MG63 (cell line): ENCODE results near the gene ANTXR2. TPM values are rescaled to one million over a fixed set of nuclear protein-coding genes. Genes with fewer than 3 reads are reported as not detected.
A peak's percentile ranks its signal among the peaks of the same experiment; 100 is the strongest.

ENCODE experiments used
- DNase-seq: peaks from one replicate; pipeline ENCODE4 v3.0.0-alpha.2; 2020
- H3K27me3 ChIP-seq: fragments of 250-450 bp; sonication (Bioruptor Pico); 2 replicates; pipeline ENCODE4 v1.5.1; 2020; ENCODE audit warnings: mild to moderate bottlenecking, moderate library complexity
- H3K36me3 ChIP-seq: fragments of 250-450 bp; sonication (Bioruptor Pico); 2 replicates; pipeline ENCODE4 v1.5.1; 2020; ENCODE audit warnings: mild to moderate bottlenecking, moderate library complexity
- H3K4me3 ChIP-seq: fragments of 250-450 bp; sonication (Bioruptor Pico); 2 replicates; pipeline ENCODE4 v1.5.1; 2020; ENCODE audit warnings: mild to moderate bottlenecking, moderate library complexity
- H3K9me3 ChIP-seq: fragments of 250-450 bp; sonication (Bioruptor Pico); 2 replicates; pipeline ENCODE4 v1.5.1; 2020; ENCODE audit warnings: mild to moderate bottlenecking, moderate library complexity
- total RNA-seq: library from RNA; depleted of rRNA; stranded (reverse); fragments of >200 nt; shearing (Covaris generic); gene quantifications from 2 replicates; pipeline ENCODE4 v1.2.3, GENCODE V29; 2014; ENCODE audit warnings: low replicate concordance; rRNA removed

The ANTXR2 gene
- total RNA-seq, 1 experiment from 2014 or later, result 5.6 TPM

- DNase-seq, result no peak
- Histone ChIP-seq H3K9me3 (no peaks in the 10 kb centered on the region), H3K4me3 (no peak overlapping the region), H3K27me3 (no peaks in the 10 kb centered on the region), H3K36me3 (no peaks in the 10 kb centered on the region)
These were observed 216.8 kb downstream of the ANTXR2 start for GRCh38 chr4:79856196-79856595.

DNA sequence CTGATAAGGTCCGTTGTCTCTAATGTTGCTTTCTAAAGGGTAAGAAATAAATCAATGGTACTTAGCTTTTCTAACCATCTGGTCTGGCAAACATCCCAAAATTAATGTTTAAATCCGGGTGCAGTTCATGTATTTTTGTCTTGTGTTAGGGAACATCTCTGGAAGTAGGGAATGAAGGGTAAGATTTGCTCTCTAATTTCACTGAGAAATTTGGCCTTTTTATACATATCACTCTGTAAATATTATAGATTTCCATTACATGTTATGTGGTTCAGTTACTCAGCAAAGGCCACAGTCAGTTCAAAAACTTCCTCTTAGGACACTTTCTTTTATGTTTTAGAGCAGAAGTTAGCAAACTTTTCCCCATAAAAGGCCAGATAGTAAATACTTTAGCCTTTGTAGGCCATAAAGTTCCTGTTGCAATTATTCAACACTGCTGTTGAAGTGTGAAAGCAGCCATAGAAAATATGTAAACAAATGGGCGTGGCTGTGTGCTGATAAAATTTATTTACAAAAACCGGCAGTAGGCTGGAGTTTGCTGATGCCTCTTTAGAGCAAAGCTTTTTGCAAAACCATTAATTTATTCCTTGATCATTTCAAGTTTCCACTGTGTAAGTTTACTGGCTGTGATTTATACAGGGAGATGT lies 218.1 kb downstream of the ANTXR2 start:
- H3K9me3 ChIP-seq, result no peaks in the 10 kb centered on the region
- H3K27me3 ChIP-seq, result no peaks in the 10 kb centered on the region
- no peak for DNase-seq

DNA sequence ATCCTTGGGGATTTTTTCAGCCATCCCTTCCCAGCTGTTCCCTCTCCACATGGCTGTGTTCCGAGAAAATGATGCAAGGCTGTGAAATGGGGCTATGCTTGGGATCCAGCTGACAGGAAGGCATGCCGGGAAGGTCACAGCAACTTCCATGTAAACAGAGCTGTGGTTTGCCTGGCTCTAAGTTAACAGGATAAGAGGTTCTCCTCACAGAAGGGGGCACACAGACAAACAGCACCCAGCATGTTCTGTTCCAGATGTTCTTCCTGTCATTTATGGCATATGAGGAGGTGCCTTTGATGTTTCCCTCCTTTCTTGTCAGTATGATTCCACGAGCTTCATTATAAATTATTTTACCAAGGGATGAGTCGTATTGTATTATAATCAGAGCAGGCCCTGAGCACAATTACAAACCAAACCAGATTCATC lies 220.7 kb downstream of the ANTXR2 start:
- H3K9me3 ChIP-seq, result no peaks in the 10 kb centered on the region
- H3K4me3 ChIP-seq, result no peak overlapping the region
- H3K27me3 ChIP-seq, result no peaks in the 10 kb centered on the region
- DNase-seq, result peak; percentile 46
- H3K36me3 ChIP-seq, result no peaks in the 10 kb centered on the region

More for the DNA sequence above, 218.1 kb downstream of the ANTXR2 start:
- H3K36me3 ChIP-seq, result no peaks in the 10 kb centered on the region
- no peak overlapping the region for H3K4me3 ChIP-seq

GRCh38 chr4:79851625-79852304 lies 221.3 kb downstream of the ANTXR2 start:
- H3K9me3 ChIP-seq, result no peaks in the 10 kb centered on the region
- H3K36me3 ChIP-seq, result no peaks in the 10 kb centered on the region
- peak overlapping the region; percentile 4; the same call in 1 of the 2 replicates for H3K4me3 ChIP-seq
- no peak for DNase-seq
- no peaks in the 10 kb centered on the region for H3K27me3 ChIP-seq

Other genes with a start within 250 kb of the ANTXR2 start
- gene PRDM8, start 124.3 kb upstream of the ANTXR2 start, total RNA-seq, result 0.49 and 3.6 TPM in 2 replicates
- gene FGF5, start 193.4 kb upstream of the ANTXR2 start, total RNA-seq, result 19.4 and 20.8 TPM in 2 replicates